Right ventricle myocardium superior (tissue), 1 donor: Measurements from ENCODE around the gene ZSCAN23. TPM values are rescaled to one million over a fixed set of nuclear protein-coding genes. Genes with fewer than 3 reads are reported as not detected.
A peak's percentile ranks its signal among the peaks of the same experiment; 100 is the strongest.
"Not testable (repeated sequence)": the region's sequence is repeated elsewhere in the genome, so short reads cannot be mapped to it uniquely, and the experiment has no call there.

Experiments
- ATAC-seq: fragments of 200-7000 bp; cut with Tn5 transposase; one replicate; pipeline ENCODE4 v1.9.1; 2020; ENCODE audit warnings: mild to moderate bottlenecking; ENCODE audit not compliant: poor library complexity
- DNase-seq: peaks from one replicate; pipeline ENCODE4 v3.0.0-alpha.2; 2020
- intact Hi-C: fragments of 100-400 bp; cut with DNase I; formaldehyde crosslinking; loops from one replicate; pipeline ENCODE4 v1.11.2; 2022
- total RNA-seq: library from RNA; stranded (reverse); fragmentation: NEBNext Ultra II Directional; extraction: Animal tissue kit (Norgen Biotek cat#: 25700); gene quantifications from one replicate; pipeline ENCODE4 v1.2.1, GENCODE V29; 2021
- donor health status: DM: no; HTN: yes; CAD: no; lungs with severe emphysema.

Gene ZSCAN23
- total RNA-seq, 1 donor from 2014 or later: 2.1 TPM

- DNase-seq: no peak
- intact Hi-C loops: no loop called here
These were observed 3.7 kb upstream of the ZSCAN23 start for GRCh38 chr6:28446818-28447511.

DNA sequence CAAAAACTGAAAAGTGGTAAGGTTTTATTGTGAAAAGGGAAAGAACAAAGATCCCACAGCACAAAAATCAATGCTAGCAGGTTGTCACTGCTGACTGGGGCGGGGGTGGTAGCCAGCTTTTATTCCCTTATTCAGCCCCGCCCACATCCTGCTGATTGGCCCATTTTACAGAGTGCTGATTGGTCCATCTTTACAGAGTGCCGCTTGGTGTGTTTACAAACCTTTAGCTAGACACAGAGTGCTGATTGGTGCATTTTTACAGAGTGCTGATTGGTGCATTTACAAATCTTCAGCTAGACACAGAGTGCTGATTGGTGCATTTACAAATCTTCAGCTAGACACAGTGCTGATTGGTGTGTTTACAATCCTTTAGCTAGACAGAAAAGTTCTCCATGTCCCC is 1.5 kb upstream of the ZSCAN23 start:
- DNase-seq, intact Hi-C loops, ATAC-seq: not testable (repeated sequence)

More at GRCh38 chr6:28446818-28447511, 3.7 kb upstream of the ZSCAN23 start:
- ATAC-seq: no peak

DNA sequence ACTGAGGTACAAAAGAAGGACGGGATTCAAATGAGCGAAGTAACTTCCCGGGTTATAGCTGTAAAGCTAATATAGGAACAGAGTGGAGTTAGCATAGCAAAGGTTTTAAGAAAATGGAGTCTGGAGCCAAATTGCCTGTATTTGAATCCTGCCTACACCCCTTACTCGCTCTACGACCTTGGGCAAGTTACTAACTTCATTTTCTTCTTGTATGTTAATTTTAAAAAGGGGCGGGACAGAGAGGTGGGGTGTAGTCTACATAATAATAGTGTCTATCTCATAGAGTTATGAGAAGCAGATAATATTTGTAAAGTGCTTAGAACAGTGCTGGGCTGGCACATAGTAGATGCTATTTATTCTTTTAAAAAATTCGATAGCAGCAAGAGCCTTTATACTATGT is 705 bp downstream of the ZSCAN23 start:
- ATAC-seq (peak; percentile 16), DNase-seq (no peak)
- intact Hi-C loops: no loop called here

- no peak for DNase-seq
- no peak for ATAC-seq
- intact Hi-C loops: no loop called here
These were observed 6.9 kb downstream of the ZSCAN23 start for GRCh38 chr6:28436404-28436803.

- intact Hi-C loops: no loop called here
- ATAC-seq (no peak), DNase-seq (no peak)
These were observed 10.2 kb downstream of the ZSCAN23 start for GRCh38 chr6:28433119-28433518.

DNA sequence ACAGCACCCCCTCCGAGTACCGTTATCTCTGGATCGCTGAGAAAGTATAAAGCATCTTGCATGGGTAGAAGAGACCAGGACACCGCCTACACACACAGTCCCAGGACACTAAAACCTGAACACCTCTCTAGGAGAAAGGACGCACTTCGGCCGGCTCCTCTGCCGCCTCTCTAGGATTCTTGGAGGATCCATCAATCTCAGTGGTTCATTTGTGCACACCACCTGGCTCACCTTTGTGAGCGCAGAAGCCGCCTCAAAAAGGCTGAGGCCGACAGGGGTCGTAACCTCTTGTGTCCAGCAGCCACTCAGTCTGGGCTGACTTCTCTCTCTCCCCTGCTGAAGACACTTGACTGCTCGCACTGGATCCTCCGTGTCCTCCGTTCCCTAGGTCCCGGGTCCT is 13.5 kb downstream of the ZSCAN23 start:
- DNase-seq (no peak), ATAC-seq (no peak)
- intact Hi-C loops: no loop called here

DNA sequence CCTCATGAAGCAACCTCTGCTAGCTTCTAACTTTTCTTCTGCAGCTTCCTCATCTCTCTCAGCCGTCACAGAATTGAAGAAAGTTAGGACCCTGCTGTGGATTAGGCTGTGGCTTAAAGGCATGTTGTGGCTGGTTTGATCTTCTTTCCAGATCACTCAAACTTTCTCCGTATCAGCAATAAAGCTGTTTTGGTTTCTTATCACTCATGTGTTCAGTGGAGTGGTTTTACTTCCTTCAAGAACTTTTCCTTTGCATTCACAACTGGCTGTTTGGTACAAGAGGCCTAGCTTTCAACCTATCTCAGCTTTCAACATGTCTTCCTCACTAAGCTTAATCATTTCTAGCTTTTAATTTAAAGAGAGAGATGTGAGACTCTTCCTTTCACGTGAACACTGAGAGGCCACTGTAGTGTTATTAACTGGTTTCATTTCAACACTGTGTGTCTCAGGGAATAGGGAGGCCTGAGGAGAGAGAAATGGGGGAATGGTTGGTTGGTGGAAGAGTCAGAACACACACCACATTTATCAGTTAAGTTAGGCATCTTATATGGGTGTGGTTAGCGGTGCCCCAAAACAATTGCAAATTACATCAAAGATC is 17.2 kb downstream of the ZSCAN23 start:
- intact Hi-C loops: no loop called here
- ATAC-seq (no peak), DNase-seq (no peak)

GRCh38 chr6:28424163-28424562 is 19.1 kb downstream of the ZSCAN23 start:
- no peak for DNase-seq
- intact Hi-C loops: no loop called here

DNA sequence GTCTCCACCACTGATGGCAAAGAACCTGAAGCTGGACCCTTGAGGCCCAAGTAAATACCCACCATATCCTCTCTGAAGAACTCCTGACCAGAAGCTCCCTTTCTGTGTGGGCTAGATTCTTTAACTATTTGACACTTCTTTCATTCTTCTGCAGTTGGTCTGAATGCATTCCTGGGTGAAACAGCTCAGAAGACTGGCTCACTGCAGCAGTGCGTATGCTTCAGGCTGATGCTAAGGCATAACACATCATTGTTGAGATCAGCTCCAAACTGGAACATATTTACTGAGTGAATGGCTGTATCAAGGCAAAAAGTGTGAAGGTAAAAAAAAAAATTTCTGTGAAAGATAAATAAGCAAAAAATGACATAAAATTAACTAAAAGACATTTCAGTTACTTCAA is 19.7 kb downstream of the ZSCAN23 start:
- DNase-seq (no peak), ATAC-seq (no peak)
- intact Hi-C loops: no loop called here

More at GRCh38 chr6:28424163-28424562, 19.1 kb downstream of the ZSCAN23 start:
- no peak for ATAC-seq

GRCh38 chr6:28413681-28414080 is 29.6 kb downstream of the ZSCAN23 start:
- intact Hi-C loops: no loop called here
- no peak for DNase-seq
- ATAC-seq: no peak

GRCh38 chr6:28410767-28411166 is 32.5 kb downstream of the ZSCAN23 start:
- no peak for DNase-seq
- intact Hi-C loops: no loop called here
- no peak for ATAC-seq

DNA sequence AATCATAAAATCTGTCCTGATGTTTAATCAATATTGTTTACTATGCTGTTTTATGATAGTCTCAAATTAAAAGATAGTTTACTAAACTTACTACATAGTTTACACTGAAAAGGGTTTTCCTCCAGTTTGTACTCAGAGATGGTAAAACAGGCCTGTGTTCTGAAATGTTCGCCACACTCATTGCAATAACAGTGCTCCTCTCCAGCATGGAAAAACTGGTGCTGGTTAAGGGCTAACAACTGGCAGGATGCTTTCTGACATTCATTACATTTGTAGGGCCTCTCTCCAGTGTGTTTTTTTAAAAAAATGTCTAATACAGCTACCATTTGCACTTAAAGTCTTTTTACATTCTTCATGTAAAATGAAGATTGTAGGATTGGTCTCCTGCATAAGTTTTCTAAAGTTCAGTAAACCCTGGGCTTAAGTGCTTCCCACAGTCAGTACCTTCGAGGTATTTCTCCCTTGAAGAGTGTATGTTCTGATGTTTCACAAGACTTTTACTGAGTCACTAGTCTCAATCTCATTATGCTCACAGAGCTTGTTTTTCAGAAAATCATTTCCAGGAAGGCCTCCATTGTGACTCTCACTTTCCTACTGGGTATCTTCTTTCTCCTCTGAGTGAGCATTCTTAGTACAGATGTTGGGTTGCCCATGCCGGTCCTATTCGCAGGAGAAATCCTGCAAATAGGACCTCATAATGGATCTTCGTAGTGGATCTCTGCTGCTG is 35.1 kb downstream of the ZSCAN23 start:
- no peak for ATAC-seq
- no peak for DNase-seq
- intact Hi-C loops: no loop called here

- intact Hi-C loops: no loop called here
- ATAC-seq: no peak
These were observed 35.9 kb downstream of the ZSCAN23 start for GRCh38 chr6:28407401-28407800.

GRCh38 chr6:28403923-28404322 is 39.4 kb downstream of the ZSCAN23 start:
- ATAC-seq, DNase-seq, intact Hi-C loops: not testable (repeated sequence)

More at GRCh38 chr6:28407401-28407800, 35.9 kb downstream of the ZSCAN23 start:
- DNase-seq: no peak

DNA sequence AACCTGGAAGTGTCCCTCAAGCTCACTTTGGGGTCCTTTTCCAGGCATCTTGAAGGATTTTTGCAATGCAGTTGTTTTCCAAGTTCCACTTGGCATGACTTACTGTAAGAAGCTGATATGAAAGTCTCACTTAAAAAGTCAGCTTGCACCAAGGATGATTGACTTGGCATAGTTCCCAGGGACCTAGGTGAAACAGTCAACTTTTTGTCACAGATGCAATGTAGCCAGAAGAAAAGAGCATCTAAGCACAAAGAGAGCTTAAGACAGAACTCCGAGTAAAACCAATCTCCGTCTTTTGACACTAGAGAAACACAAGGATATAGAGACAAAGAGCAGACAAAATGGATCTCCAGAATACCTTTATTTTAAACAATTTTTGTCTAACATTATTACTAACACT is 41.1 kb downstream of the ZSCAN23 start:
- intact Hi-C loops: no loop called here
- ATAC-seq: no peak
- DNase-seq: no peak

GRCh38 chr6:28401172-28401571 is 42.1 kb downstream of the ZSCAN23 start:
- DNase-seq: no peak
- intact Hi-C loops: no loop called here
- ATAC-seq: no peak

GRCh38 chr6:28400122-28400451 is 43.2 kb downstream of the ZSCAN23 start:
- intact Hi-C loops: no loop called here
- ATAC-seq (no peak), DNase-seq (no peak)

GRCh38 chr6:28399350-28400121 is 43.8 kb downstream of the ZSCAN23 start, which contains the start of gene ZSCAN12:
TSS of gene ZSCAN12 (minus strand) at chr6:28399747. CDS start at chr6:28398405, 1,342 bp downstream.
- peak; percentile 98 for ATAC-seq
- intact Hi-C loops: no loop called here
- peak; percentile 86 for DNase-seq

- ATAC-seq (no peak), DNase-seq (no peak)
- intact Hi-C loops: no loop called here
These were observed 47.4 kb downstream of the ZSCAN23 start for GRCh38 chr6:28395918-28396317.
